ENCODE data around the gene TARS3.
"Not testable (repeated sequence)": the region's sequence is repeated elsewhere in the genome, so short reads cannot be mapped to it uniquely, and the experiment has no call there.

Gene TARS3

DNA sequence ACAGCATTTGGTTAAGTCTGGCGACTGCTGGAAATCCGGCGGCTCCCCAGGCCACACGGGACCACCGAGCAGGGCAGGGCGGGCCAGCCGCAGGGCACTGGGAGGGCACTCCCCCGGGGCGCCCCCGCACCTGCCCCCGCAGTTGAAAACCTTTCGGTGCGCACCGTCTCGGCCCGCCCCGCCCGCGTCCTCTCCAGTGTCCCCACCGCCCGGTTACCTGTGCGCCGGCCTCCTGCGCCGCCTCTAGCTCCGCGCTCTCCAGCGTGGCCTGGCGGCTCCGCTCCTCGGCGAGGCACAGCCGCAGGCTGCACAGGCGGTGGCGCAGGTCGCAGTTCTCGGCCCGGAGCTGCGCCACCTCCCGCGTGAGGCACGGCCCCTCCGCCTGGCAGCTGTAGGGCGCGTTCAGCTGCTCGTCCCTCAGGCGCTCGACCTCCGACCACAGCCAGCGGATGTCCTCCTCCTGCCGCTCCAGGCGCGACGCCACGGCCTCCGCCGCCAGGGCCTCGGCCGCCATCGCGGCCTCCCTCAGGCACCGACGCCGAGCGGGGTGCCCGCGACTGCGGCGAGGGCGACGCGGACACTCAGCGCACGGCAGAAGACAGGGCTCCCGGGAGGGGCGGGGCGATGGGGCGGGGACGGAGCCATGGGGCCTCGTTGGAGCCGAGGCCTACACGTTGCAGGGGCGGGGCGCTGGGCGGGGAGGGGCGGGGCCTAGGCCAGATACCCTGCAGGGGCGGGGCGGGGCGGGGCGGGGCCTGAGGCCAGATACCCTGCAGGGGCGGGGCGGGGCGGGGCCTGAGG lies at the start of gene TARS3:
Gene TARS3 (minus strand): TSS at position 600 of the 801 bp plus-strand sequence. CDS start 86 bp downstream, at position 514.
- DNase-seq (ENCODE audit: low read depth, low spot score): peak; percentile 89

DNA sequence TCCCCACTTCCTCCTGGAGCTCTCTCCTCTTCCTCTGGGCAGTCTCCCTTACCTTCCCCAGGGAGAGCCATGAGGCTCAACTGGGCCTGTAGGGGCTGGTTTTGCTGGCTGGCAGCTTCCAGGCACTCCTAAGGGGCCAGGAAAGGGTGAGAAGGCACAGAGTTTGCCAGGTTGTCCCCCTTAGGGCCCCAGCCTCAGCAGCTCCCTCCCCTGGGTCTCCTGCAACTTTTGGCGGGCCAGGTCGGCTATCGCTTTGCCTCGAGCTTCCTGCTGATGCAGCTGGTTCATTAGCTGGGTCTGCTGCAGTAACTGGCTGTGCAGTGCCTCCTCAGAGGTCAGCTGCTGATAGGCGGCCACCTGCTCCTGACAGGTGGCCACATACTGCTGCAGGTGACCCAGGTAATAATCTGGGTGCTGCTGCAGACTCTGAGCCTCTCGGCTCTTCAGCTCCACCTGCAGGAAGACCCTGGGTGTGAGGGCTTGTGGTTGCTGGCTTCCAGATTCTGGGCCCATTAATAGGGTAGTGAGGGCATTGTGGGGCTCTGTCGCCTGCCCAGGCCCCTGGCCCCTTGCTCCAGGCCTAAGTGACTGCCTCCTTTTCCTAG lies 49.3 kb upstream of the TARS3 start:
- DNase-seq (ENCODE audit: low read depth, low spot score): no peak

DNA sequence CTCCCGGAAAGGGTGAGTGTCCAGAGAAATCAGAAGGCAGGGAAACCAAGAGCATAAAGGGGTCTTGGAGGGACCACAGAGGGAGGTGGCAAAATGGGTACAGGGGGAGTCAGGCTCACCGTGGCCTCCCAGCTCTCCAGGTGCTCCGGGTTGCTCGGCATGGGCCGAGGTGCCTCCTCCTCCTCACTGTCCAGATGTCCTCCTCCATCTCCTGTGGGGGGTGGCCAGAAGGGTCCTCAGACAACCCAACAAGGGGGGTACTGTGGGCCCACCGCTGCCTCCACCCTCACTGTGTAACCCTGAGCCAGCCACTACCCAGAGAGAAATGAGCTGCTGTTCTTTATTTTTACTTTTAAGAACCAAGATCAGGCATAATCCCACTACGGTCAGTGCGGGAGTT lies 48.6 kb upstream of the TARS3 start:
- DNase-seq (ENCODE audit: low read depth, low spot score): no peak

DNA sequence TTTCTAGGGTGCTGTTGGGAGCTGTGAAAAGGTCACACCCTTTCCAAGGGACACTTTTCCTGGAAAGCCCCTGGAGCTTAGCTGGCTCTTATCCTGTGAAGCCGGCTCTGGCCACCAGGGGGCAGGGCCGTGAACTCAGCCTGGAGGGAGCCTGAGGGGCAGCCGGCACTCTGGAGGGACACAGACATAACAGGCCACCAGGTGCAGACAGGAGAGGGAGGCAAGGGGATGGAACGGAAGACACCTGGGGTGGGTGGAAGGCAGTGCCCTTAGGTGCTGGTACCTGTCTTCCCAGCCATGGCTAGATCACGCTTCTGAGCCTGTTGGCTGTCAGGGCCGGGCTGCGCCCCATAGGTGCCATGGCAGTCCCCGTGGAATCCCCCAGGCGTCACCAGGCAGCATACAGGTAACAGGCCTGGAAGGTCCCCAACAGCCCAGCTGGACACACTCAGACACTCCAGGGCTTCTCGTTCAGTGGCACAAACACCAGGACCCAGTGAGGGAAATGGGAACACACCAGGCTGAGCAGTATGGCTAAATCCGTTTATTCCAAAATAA lies 42.9 kb upstream of the TARS3 start:
- DNase-seq (ENCODE audit: low read depth, low spot score): not testable (repeated sequence)

DNA sequence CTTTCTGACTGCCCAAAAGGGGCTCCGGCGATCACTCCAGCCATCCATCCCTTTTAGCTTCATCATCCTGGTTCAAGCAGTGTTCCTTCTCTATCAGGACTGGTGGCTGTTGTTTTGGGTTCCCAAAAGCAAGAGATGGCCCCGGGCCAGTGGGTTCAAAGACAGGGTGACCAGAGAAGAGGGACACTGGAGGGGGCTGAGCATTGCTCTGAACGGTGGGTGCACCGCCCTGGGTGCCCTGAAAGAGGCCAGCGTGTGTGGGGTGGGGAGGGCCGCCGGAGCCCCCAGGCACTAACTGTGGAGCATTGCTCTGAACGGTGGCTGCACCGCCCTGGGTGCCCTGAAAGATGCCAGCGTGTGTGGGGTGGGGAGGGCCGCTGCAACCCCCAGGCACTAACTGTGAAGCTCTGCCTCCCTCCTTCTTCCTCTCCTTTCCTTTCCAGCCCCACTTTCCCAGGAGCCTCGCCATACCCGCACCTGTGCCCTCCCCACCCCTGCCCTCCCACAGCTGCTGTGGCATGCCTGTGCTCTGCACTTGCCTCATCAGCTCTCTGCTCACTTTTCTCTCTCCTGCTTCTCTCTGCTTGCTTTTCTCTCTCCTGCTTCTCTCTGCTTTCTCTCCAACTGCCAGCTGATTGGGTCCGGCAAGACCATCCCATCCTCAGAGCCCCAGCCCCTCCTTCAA lies 41.6 kb upstream of the TARS3 start:
- no peak for DNase-seq (ENCODE audit: low read depth, low spot score)

DNA sequence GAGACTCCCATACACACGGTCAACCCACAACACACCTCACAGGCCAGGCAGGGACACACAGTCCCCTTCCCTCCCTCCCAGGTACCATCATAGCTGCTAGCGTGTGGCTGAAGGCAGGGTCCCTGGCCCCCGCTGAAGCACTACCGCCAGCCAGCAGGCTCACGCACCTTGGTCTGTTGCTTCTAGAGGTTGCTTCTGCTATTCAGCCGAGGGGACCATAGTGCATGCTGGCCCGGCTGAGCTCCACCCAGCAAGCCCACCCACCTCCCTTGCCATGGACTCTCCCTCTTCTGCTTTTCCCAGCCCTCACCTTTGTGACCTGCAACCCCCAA lies 41.0 kb upstream of the TARS3 start:
- DNase-seq (ENCODE audit: low read depth, low spot score): not testable (repeated sequence)

DNA sequence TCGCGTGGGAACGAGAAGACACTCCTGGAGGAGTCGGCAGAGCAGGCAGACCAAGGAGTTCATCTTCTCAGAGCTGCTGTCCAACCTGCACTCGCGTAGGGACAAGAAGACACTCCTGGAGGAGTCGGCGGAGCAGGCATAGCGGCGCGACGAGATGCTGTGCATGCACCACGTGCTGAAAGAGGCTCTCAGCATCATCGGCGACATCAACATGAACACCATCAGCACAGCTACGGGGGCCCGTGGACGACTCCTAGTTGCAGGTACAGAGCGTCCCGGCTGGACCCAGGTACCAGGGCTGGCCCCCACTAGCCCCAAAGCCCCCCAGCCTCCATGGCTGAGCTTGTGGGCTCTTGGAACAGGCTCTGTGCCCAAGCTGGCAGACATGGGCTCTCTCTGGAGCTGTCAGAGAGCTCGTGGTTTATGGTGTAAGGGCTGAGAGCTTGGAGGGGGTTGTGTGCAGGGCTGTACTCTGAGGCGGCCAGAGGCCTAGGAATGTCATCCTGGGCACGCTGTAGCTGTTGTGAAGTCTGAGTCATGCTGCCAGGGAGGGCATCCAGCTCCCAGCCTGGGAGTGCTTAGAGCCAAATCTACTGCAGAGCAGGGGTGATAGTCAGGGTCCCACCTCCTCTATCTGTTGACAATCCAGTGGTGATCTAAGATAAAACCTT lies 40.5 kb upstream of the TARS3 start:
- DNase-seq (ENCODE audit: low read depth, low spot score): not testable (repeated sequence)

DNA sequence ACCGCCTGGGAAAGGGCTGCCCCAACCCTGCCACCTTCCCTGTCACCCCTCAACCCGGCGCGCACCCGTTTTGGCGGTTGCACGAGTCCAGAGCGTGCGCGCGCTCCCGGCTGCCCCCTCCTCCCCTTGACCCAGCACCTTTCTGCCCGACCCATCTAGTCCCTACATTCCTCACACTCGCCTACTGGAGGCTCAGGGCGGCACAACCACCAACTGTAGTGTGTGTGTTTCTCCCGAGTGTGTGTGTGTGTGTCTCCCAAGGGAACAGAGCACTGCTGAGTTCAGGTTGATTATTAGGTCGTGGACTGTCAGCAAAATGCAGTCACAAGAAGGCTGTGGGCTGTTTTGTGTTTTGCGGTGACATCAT lies 22.4 kb upstream of the TARS3 start:
- DNase-seq (ENCODE audit: low read depth, low spot score): not testable (repeated sequence)

DNA sequence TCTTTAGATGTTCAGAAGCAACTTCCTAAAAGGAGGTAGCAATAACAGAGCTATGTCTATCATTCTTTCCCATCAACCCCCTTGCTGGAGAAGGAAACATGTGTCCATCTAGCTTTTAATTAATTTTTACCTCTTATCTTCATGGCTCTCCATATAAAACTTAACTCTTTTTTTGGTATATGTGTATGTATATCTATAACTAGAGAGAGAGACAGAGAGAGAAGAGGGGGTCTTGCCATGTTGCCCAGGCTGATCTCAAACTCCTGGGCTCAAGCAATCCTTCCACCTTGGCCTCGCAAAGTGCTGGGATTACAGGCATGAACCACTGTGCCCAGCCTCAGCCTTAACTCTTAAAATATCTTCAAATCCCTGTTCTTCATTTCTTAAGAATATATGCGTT lies 10.6 kb upstream of the TARS3 start:
- not testable (repeated sequence) for DNase-seq (ENCODE audit: low read depth, low spot score)

DNA sequence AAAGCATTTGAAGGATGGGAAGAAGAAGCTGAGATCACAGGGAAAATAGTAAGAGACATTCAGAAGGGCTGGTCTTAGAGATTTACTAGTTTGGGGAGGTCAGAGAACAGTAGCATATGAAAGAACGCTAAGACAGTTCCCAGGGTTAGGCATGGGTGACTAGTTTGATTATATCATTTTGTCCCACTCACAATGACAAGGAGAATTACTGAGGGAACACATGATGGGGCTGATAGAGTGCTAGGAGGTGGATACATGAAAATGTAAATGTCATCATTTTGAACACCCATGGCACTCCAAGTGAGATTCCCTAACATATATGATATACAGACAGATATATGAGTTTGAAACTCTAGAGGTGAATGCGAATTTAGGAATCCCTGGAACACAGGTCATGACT lies 9.3 kb upstream of the TARS3 start:
- DNase-seq (ENCODE audit: low read depth, low spot score): no peak

DNA sequence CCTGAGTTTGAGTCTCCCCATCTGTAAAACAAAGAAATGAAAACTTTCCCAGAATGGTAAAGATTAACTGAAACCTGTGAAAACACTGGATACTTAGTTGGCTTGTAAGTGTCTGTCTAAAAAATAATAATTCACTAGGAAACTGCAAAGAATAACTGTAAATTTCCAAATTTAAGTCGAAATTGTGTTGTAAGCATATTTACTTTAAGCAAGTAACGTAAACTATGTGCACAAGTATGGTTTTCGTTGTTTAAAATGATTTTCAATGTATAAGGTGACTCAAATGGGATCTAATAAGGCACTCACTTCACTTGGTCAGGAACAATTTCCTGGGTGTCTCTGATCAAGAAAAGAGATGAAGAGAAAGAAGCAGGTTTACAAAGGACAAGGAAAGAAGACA lies 8.5 kb upstream of the TARS3 start:
- DNase-seq (ENCODE audit: low read depth, low spot score): no peak

DNA sequence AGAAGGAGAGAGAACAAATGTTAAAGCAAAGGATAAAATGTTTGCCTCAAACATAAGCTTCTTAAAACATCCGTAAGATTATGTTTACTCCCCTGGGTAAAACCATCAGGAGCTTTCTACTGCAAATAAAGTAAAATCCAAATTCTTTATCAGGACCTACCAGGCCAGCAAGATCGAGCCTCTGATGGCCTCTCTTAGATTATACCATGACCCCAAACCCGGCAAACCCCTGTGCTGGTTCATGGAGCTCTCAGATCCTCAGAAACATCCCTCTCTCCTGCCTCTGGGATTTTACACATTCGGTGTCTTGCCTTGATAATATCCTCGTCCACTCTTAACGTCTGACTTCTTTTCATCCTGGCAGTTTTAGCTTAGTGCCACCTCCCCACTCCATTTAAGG lies 7.5 kb upstream of the TARS3 start:
- no peak for DNase-seq (ENCODE audit: low read depth, low spot score)

DNA sequence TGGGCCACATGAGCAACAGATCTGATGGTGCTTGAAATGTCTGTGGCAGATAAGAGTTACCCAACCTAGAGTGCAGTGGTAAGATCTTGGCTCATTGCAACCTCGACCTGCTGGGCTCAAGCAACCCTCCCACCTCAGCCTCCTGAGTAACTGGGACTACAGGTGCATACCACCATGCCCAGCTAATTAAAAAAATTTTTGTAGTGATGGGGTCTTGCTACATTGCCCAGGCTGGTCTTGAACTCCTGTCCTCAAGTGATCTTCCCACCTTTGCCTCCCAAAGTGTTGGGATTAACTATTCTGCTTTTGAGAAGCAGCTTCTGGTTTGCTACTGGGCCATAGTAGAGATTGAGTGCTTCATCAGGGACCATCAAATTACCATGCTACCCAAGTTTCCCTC lies 2.9 kb upstream of the TARS3 start:
- DNase-seq (ENCODE audit: low read depth, low spot score): no peak

DNA sequence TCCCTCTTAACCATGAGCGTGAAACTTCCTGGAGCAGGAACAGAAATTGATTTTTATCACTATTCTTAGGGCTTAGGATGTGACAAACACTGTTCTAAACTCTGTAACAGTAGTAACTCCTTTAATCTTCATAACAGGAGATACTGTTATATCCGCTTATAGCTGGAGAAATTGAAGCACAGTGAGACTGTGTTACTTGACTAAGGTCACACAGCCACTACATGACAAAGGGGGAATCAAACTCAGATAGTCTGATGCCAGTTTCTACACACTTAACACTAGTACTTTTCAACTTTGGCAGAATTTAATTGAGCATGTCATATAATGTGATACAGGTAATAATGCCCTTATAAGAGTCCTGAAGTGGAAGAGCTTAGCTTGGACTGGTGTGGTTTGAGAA lies 800 bp upstream of the TARS3 start:
- no peak for DNase-seq (ENCODE audit: low read depth, low spot score)

DNA sequence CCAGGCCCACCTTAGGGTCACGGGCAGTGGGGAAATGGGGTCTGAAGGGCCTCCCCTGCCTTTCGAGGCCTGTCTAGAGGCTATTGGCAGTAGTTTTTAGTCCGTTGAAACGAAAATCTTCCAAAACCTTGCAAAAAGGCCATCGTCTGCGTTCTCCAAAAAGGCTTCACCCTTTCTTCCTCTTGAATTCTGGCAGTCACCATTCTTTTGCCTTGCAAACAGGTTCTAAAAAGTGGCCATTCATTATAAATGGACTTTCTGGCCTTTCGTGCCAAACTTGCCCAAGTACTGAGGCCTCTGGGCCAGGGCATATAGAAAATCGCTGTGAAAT lies 367 bp upstream of the TARS3 start:
- DNase-seq (ENCODE audit: low read depth, low spot score): no peak

DNA sequence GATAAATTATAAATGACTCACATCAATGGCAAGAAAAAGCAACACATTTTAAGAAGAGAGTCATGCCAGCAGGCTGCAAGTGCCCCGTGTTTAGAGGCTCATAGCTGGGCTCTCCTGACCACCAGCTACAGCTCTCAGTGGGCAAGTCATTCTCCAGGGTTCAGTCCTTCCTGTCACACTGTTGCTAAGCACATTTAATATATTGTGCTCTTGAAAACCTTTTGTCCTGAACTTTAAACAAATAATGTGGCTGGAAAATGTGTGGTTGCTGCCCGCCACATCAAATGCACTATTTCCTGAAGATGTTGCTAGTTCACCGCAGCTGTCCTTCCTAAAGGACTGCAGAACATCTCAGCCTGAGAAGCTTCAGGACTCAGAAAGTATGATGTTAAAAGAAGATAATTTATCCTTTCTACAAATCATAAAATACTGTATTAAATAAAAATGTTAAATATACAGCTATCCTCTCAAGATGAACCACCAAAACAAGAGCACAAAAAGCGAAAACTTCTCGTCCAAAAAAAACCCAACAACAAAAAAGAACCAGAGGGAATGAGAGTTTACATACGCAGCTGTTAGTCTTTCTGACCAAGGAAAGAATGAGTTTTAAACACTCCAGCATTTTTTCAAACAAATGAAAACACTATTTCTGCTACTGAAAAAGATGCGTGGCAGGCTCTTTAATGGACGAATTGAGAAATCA lies 951 bp downstream of the TARS3 start:
- no peak for DNase-seq (ENCODE audit: low read depth, low spot score)

DNA sequence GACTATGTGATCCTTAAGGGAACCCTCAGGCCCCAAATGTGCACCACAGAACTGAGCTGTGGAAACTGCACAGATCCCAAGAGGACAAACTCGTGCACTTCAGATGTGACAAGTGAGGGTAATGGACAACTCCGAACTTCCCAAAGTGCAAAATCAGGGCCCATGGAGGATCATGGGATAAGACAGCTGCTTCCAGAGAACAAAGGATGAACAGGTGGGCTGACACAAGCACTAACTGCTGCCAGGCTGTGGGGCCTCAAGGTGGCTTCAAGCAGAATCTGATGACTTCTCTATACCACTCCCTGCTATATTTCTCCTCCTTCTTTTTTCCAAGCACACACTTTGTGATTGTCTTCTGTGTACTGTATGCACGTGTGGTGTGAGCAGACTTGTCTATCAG lies 5.4 kb downstream of the TARS3 start:
- no peak for DNase-seq (ENCODE audit: low read depth, low spot score)

DNA sequence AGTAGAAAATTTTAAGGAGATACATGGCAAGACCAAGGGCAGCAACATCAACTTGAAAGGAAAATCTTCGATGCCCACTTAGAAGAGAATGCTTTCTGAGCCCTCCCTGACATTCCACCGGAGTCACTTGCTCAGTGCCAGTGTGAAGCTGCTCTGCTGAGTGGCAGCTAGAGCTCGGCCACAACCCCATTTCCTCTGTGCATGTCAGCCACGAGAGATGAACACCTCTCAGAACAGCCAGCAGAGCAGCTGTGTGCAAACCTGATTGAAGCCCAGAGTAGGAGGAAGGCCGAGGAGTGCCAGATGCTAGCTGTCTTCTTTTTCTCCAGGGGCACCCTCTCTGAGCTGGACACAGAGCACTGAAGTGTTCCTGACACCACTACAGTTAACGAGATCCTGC lies 12.2 kb downstream of the TARS3 start:
- DNase-seq (ENCODE audit: low read depth, low spot score): no peak

DNA sequence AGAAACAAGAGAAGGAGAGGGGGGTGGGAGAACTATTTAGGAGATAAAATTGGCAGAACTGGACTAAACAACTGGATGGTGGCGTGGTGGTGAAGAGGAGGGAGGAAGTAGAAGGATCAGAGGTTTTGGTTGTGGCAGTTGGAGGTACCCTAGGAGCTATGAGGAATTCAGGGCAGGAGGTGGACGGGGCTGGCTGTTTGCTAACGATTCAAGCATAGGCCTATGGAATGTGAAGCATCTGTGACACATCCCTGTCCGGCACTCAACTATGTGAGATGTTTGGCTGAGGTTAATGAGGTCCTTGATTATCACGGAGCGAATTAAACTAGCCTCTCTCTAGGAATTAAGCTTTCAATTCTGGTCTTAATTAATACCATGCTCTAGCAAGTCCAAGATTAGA lies 13.5 kb downstream of the TARS3 start:
- no peak for DNase-seq (ENCODE audit: low read depth, low spot score)

DNA sequence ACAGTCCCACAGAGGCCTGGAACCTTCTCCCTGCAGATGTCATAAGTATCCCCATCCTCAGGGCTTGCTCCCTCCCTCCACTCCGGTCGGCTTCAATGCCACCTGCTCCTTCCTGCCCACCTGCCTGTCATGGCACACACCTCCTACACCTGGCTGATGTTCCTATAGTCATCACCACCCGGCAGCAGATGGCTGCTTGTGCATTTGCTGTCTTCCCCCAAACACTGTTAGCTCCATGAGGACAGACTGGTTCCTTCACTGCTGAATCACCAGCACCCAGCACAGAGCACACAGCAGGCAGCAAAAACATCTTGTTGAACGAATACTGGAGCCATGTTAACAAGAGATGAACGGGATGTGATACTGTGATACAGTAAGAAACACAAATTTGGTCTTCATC lies 14.8 kb downstream of the TARS3 start:
- DNase-seq (ENCODE audit: low read depth, low spot score): no peak

DNA sequence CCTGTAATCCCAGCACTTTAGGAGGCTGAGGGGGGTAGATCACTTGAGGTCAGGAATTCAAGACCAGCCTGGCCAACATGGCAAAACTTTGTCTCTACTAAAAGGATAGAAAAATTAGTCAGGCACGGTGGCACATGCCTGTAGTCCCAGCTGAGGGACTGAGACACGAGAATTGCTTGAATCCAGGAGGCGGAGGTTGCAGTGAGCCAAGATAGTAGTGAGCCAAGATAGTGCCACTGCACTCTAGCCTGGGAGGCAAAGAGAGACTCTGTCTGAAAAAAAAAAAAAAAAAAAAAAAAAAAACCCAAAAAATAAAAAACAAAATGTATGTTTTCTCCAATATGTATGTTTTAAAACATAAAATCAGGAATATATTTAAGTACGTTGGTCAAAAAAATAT lies 16.3 kb downstream of the TARS3 start:
- DNase-seq (ENCODE audit: low read depth, low spot score): no peak

DNA sequence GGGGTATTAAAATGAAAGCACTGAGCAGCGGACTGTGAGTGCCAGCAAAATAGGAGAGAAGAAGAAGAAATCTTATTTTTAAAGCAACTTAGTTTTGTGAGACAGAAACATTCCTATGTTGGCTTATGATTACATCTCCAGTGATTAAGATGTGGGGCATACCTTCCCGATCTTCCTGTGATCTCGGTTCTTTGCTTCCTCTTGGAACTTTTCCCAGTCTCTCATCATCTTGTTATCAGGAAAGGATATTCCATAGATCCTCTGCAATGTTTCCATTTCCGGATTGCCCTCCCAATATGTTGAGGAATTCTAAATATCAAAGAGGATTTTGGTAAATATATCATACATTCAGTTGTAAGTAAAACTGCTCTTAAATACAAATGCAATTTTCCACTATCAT lies 22.2 kb downstream of the TARS3 start:
- DNase-seq (ENCODE audit: low read depth, low spot score): no peak

Data from activated CD4-positive, CD25-positive, alpha-beta regulatory T cell treated with anti-CD3 and anti-CD28 coated beads, Interleukin-2, amount 50 U/mL, for 16 hours (primary cell).